ENCODE results near the gene NPAS3.

NPAS3 gene

DNA sequence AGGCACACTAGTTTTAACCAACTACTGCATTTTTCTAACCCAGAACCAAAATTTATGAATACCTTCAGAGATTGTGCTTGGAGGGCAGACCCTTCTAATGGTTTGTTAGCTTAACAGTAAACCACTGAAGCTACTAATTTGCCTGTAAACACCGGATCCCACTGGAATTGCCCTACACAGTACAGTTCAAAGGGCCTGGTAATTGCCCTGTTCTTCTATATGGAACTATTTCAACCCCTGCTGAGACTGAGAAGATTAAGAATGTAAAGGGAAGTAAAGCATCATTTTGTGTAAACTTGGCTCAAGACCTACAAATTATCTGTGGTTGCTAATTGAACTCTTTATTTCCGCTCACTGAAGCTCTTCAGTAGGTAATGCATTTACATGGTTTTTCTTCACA lies 468.1 kb downstream of the NPAS3 start (continued):
- TF ChIP-seq, protein P1, sequence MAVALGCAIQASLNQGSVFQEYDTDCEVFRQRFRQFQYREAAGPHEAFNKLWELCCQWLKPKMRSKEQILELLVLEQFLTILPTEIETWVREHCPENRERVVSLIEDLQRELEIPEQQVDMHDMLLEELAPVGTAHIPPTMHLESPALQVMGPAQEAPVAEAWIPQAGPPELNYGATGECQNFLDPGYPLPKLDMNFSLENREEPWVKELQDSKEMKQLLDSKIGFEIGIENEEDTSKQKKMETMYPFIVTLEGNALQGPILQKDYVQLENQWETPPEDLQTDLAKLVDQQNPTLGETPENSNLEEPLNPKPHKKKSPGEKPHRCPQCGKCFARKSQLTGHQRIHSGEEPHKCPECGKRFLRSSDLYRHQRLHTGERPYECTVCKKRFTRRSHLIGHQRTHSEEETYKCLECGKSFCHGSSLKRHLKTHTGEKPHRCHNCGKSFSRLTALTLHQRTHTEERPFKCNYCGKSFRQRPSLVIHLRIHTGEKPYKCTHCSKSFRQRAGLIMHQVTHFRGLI (tag by site-specific recombination; IDR thresholded peaks at IDR 0.05): no peak
- TF ChIP-seq TRIM28 (IDR thresholded peaks at IDR 0.05; ENCODE audit: borderline replicate concordance, low read length) (peak; percentile 57; the same call in 1 of the 2 replicates), ZNF843 (tag by site-specific recombination; IDR thresholded peaks at IDR 0.05) (0 out of 2 replicates have a peak, but pooled peaks have one; percentile 43), KLF8 (tag by site-specific recombination; IDR thresholded peaks at IDR 0.05) (peak; percentile 76)

DNA sequence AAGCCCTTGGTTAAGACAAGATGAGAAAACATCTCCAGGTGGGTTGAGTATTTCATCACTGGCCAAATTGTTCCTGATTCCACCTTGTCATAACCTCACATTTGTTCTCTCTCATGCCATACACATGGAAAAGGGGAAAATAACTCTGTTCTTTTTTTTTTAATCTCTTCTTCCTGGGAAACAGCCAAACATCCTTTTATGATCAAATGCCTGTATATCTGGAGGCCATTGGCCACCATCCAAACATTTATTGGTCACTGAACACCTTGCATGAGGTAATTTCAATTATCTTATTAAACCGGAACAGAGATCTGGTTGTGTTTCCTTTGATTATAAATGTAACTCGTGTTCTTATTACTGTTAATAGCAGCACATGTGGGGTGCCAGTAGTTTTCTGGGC lies 469.6 kb downstream of the NPAS3 start:
- ChIA-PET CTCF (no interaction called here), POLR2A (no interaction called here)
- Histone ChIP-seq H3K4me3 (ENCODE audit: low read depth, low read length) (no peak overlapping the region), H3K27ac (ENCODE audit: extremely low read depth, low read depth, low read length) (no peak overlapping the region), H3K4me1 (ENCODE audit: control insufficient read depth, insufficient read depth, low read length) (no peaks in the 10 kb centered on the region), H3K36me3 (ENCODE audit: control insufficient read depth in 2 of 2, insufficient read depth in 1 of 2, low read length in 2 of 2) (no peaks in the 10 kb centered on the region), H3K9me3 (ENCODE audit: control insufficient read depth, insufficient read depth, low read depth, low read length) (peaks cover 9% of the 10 kb centered on the region; the same call in 1 of the 2 replicates)
- TF ChIP-seq SCRT1 (tag by site-specific recombination; IDR thresholded peaks at IDR 0.05; ENCODE audit: borderline replicate concordance): no peak
- 0 out of 2 replicates have a peak, but pooled peaks have one; percentile 13 for TF ChIP-seq ZNF366 (tag by site-specific recombination; conservative IDR thresholded peaks at IDR 0.05)
- TF ChIP-seq ZNF184 (tag by site-specific recombination; IDR thresholded peaks at IDR 0.05): no peak
- TF ChIP-seq KLF16 (tag by site-specific recombination; IDR thresholded peaks at IDR 0.05): no peak
- TF ChIP-seq KLF7 (tag by site-specific recombination; IDR thresholded peaks at IDR 0.05; ENCODE audit: borderline replicate concordance): no peak
- TF ChIP-seq FEZF1 (tag by site-specific recombination; IDR thresholded peaks at IDR 0.05): 0 out of 2 replicates have a peak, but pooled peaks have one; percentile 14
- TF ChIP-seq, protein P2, sequence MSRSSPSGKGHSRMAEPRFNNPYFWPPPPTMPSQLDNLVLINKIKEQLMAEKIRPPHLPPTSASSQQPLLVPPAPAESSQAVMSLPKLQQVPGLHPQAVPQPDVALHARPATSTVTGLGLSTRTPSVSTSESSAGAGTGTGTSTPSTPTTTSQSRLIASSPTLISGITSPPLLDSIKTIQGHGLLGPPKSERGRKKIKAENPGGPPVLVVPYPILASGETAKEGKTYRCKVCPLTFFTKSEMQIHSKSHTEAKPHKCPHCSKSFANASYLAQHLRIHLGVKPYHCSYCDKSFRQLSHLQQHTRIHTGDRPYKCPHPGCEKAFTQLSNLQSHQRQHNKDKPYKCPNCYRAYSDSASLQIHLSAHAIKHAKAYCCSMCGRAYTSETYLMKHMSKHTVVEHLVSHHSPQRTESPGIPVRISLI (tag by site-specific recombination; IDR thresholded peaks at IDR 0.05): 0 out of 2 replicates have a peak, but pooled peaks have one; percentile 16
- no peak for TF ChIP-seq ZNF433 (tag by site-specific recombination; IDR thresholded peaks at IDR 0.05; ENCODE audit: low read depth)
- TF ChIP-seq, protein P3, sequence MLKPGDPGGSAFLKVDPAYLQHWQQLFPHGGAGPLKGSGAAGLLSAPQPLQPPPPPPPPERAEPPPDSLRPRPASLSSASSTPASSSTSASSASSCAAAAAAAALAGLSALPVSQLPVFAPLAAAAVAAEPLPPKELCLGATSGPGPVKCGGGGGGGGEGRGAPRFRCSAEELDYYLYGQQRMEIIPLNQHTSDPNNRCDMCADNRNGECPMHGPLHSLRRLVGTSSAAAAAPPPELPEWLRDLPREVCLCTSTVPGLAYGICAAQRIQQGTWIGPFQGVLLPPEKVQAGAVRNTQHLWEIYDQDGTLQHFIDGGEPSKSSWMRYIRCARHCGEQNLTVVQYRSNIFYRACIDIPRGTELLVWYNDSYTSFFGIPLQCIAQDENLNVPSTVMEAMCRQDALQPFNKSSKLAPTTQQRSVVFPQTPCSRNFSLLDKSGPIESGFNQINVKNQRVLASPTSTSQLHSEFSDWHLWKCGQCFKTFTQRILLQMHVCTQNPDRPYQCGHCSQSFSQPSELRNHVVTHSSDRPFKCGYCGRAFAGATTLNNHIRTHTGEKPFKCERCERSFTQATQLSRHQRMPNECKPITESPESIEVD (tag by site-specific recombination; IDR thresholded peaks at IDR 0.05): 0 out of 2 replicates have a peak, but pooled peaks have one; percentile 11
- TF ChIP-seq ZFHX2 (tag by site-specific recombination; conservative IDR thresholded peaks at IDR 0.05): no peak

DNA sequence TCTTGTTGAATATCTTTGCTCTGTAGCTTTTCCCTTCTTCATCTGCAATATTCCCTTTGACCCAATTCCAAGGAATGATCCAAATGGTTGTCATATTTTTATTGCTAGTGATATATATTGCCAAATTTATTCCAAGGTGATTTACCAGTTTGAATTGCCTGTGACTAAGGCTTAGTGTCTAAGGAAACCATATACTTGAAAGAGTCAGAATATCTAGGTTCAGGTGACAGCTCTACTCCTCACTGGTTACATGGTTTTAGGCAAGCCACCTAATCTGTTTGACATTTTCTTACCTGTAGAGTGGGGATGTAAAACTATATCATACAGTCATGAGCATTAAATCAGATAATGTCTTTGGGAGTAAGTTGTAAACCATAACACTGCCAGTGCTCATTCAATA lies 473.8 kb downstream of the NPAS3 start:
- no peak overlapping the region for H3K4me3 ChIP-seq (ENCODE audit: low read depth, low read length)
- ChIA-PET POLR2A (interaction anchor here (0.6 kb wide), 1 partner anchor 797 kb away, joined by 6 read pairs; no protein-coding TSS in a partner anchor), CTCF (interaction anchor here (0.6 to 0.7 kb wide), 3 partner anchors 814 to 922 kb away, joined by 4 to 7 read pairs (median 4); no protein-coding TSS in a partner anchor)
- TF ChIP-seq ZNF621 (tag by site-specific recombination; IDR thresholded peaks at IDR 0.05) (no peak), ZNF433 (tag by site-specific recombination; IDR thresholded peaks at IDR 0.05; ENCODE audit: low read depth) (no peak), ZNF785 (tag by site-specific recombination; IDR thresholded peaks at IDR 0.05) (no peak), ZNF211 (tag by site-specific recombination; IDR thresholded peaks at IDR 0.05; ENCODE audit: low read depth) (no peak), MYNN (tag by site-specific recombination; IDR thresholded peaks at IDR 0.05; ENCODE audit: borderline replicate concordance) (no peak), ZNF843 (tag by site-specific recombination; IDR thresholded peaks at IDR 0.05) (no peak), ZNF24 (tag by site-specific recombination; IDR thresholded peaks at IDR 0.05) (no peak), ZNF571 (tag by site-specific recombination; IDR thresholded peaks at IDR 0.05) (no peak), KLF9 (tag by site-specific recombination; IDR thresholded peaks at IDR 0.05; ENCODE audit: low read depth) (no peak), ZNF561 (tag by site-specific recombination; IDR thresholded peaks at IDR 0.05; ENCODE audit: borderline replicate concordance) (no peak), KLF16 (tag by site-specific recombination; IDR thresholded peaks at IDR 0.05) (no peak)
- TF ChIP-seq, protein P4, sequence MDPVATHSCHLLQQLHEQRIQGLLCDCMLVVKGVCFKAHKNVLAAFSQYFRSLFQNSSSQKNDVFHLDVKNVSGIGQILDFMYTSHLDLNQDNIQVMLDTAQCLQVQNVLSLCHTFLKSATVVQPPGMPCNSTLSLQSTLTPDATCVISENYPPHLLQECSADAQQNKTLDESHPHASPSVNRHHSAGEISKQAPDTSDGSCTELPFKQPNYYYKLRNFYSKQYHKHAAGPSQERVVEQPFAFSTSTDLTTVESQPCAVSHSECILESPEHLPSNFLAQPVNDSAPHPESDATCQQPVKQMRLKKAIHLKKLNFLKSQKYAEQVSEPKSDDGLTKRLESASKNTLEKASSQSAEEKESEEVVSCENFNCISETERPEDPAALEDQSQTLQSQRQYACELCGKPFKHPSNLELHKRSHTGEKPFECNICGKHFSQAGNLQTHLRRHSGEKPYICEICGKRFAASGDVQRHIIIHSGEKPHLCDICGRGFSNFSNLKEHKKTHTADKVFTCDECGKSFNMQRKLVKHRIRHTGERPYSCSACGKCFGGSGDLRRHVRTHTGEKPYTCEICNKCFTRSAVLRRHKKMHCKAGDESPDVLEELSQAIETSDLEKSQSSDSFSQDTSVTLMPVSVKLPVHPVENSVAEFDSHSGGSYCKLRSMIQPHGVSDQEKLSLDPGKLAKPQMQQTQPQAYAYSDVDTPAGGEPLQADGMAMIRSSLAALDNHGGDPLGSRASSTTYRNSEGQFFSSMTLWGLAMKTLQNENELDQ (tag by site-specific recombination; IDR thresholded peaks at IDR 0.05; ENCODE audit: low read depth): no peak
- TF ChIP-seq, protein P5, sequence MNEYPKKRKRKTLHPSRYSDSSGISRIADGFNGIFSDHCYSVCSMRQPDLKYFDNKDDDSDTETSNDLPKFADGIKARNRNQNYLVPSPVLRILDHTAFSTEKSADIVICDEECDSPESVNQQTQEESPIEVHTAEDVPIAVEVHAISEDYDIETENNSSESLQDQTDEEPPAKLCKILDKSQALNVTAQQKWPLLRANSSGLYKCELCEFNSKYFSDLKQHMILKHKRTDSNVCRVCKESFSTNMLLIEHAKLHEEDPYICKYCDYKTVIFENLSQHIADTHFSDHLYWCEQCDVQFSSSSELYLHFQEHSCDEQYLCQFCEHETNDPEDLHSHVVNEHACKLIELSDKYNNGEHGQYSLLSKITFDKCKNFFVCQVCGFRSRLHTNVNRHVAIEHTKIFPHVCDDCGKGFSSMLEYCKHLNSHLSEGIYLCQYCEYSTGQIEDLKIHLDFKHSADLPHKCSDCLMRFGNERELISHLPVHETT (tag by site-specific recombination; IDR thresholded peaks at IDR 0.05): no peak
- no peaks in the 10 kb centered on the region for H3K9me3 ChIP-seq (ENCODE audit: control insufficient read depth, insufficient read depth, low read depth, low read length)
- H3K27ac ChIP-seq (ENCODE audit: extremely low read depth, low read depth, low read length): no peak overlapping the region
- H3K4me1 ChIP-seq (ENCODE audit: control insufficient read depth, insufficient read depth, low read length): no peaks in the 10 kb centered on the region
- no peaks in the 10 kb centered on the region for H3K36me3 ChIP-seq (ENCODE audit: control insufficient read depth in 2 of 2, insufficient read depth in 1 of 2, low read length in 2 of 2)
